HepG2 (cell line): Measurements from ENCODE around the gene NME9. TPM values are rescaled to one million over a fixed set of nuclear protein-coding genes. Genes with fewer than 3 reads are reported as not detected.

Experiments
- ATAC-seq: fragments of 200-7000 bp; cut with Tn5 transposase; 3 replicates; pipeline ENCODE4 v1.9.1; 2020; ENCODE audit warnings: mild to moderate bottlenecking, moderate library complexity
- BruUV-seq: library from RNA; stranded (reverse); fragments of 400-500 nt; replicated peaks from 2 replicates; lab custom pipeline; 2021; lab: Mats Ljungman, UMichigan
- CTCF ChIA-PET: fragments of 300-600 bp; formaldehyde crosslinking; extraction: SDS; loops from one replicate; lab custom pipeline; 2021; ENCODE audit warnings: low total read pairs, inconsistent platforms, low intra/inter-chr PET ratio; lab: Yijun Ruan, JAX
- POLR2A ChIA-PET: fragments of 350-600 bp; sonication (Branson Sonifier 250); formaldehyde crosslinking; loops from one replicate; lab custom pipeline; 2020; ENCODE audit warnings: antibody characterized with exemption, inconsistent platforms; lab: Yijun Ruan, JAX
- DNase-seq: peaks from one replicate; pipeline ENCODE4 v3.0.0-alpha.2; 2015; ENCODE audit warnings: low spot score
- FAIRE-seq: peaks from 3 replicates; lab custom pipeline; 2011; peaks lifted over from hg19 to GRCh38; lab: Jason Lieb, UNC
- H2AFZ ChIP-seq: one replicate; pipeline ENCODE4 v1.6.1; 2011; ENCODE audit warnings: low read length, inconsistent platforms
- H3K27ac ChIP-seq: fragments of 300-600 bp; 3 replicates; pipeline ENCODE4 v1.8.0; 2011; ENCODE audit warnings: mixed run types, mild to moderate bottlenecking, mixed read lengths, low read length, inconsistent platforms; ENCODE audit not compliant: insufficient read depth; ENCODE audit errors: extremely low read length
- H3K27me3 ChIP-seq, 2 experiments: fragments of 200-600 bp in 1 of 2; 2 replicates in 1 of 2; 3 replicates in 1 of 2; pipeline versions ENCODE4 v1.6.0 to v1.8.0; 2011; ENCODE audit warnings: low read length in 2 of 2, mild to moderate bottlenecking in 2 of 2, moderate library complexity in 2 of 2, inconsistent platforms in 1 of 2; ENCODE audit not compliant: insufficient read depth in 2 of 2, control insufficient read depth in 1 of 2
- H3K36me3 ChIP-seq, 2 experiments: fragments of 200-600 bp in 1 of 2; replicated peaks in 1 of 2; 2 replicates in 1 of 2; 3 replicates in 1 of 2; pipeline versions ENCODE4 v1.5.1 to v1.8.0; 2011; ENCODE audit warnings: low read length in 2 of 2, inconsistent platforms in 1 of 2; ENCODE audit not compliant: insufficient read depth in 2 of 2, control insufficient read depth in 1 of 2
- H3K4me1 ChIP-seq: 2 replicates; pipeline ENCODE4 v1.5.1; 2012; ENCODE audit warnings: low read length, inconsistent platforms; ENCODE audit not compliant: insufficient read depth
- H3K4me2 ChIP-seq: 2 replicates; pipeline ENCODE4 v1.6.0; 2011; ENCODE audit warnings: low read depth, low read length, inconsistent platforms
- H3K4me3 ChIP-seq, 3 experiments: fragments of 200-600 bp in 1 of 3; sonication (generic), shearing (Covaris generic) in 1 of 3; replicated peaks in 1 of 3; 2 replicates each; pipeline ENCODE4 v1.5.1; 2011 to 2016; ENCODE audit warnings: low read length in 3 of 3, inconsistent platforms in 2 of 3, low read depth in 2 of 3, mild to moderate bottlenecking in 2 of 3, control low read depth in 1 of 3, mixed read lengths in 1 of 3; ENCODE audit not compliant: insufficient read depth in 1 of 3
- H3K79me2 ChIP-seq: one replicate; pipeline ENCODE4 v1.6.1; 2011; ENCODE audit warnings: low read length, inconsistent platforms; ENCODE audit not compliant: insufficient read depth
- H3K9ac ChIP-seq: 2 replicates; pipeline ENCODE4 v1.6.0; 2011; ENCODE audit warnings: mild to moderate bottlenecking, low read depth, low read length, inconsistent platforms; ENCODE audit not compliant: insufficient read depth
- H3K9me3 ChIP-seq: 2 replicates; pipeline ENCODE4 v1.5.1; 2012; ENCODE audit warnings: mild to moderate bottlenecking, low read length
- H4K20me1 ChIP-seq: 2 replicates; pipeline ENCODE4 v1.6.0; 2011; ENCODE audit warnings: inconsistent platforms, mild to moderate bottlenecking, low read length, moderate library complexity; ENCODE audit not compliant: insufficient read depth
- ARNT ChIP-seq: fragments of 450-650 bp; IDR thresholded peaks from 2 replicates; pipeline ENCODE4 v1.6.1; 2017
- ATAD3A ChIP-seq: sonication (generic); formaldehyde crosslinking; IDR thresholded peaks from 2 replicates; pipeline ENCODE4 v1.4.0; 2020; ENCODE audit warnings: missing genetic modification reagents
- CENPX ChIP-seq: sonication (generic); formaldehyde crosslinking; IDR thresholded peaks from 2 replicates; pipeline ENCODE4 v1.9.0; 2021; ENCODE audit warnings: mild to moderate bottlenecking, missing genetic modification reagents, moderate library complexity
- MBD4 ChIP-seq: IDR thresholded peaks from 2 replicates; pipeline ENCODE4 v1.6.1; 2012; ENCODE audit warnings: low read length, inconsistent platforms, borderline replicate concordance
- MXD4 ChIP-seq: IDR thresholded peaks from 2 replicates; pipeline ENCODE4 v1.6.1; 2016; ENCODE audit warnings: mild to moderate bottlenecking, missing biosample characterization, missing genetic modification reagents
- TEAD3 ChIP-seq: optimal IDR thresholded peaks from 2 replicates; pipeline ENCODE3; 2016; ENCODE audit warnings: borderline replicate concordance
- ZNF619 ChIP-seq: sonication (generic); formaldehyde crosslinking; IDR thresholded peaks from 2 replicates; pipeline ENCODE4 v1.4.0; 2020; ENCODE audit warnings: mild to moderate bottlenecking, missing genetic modification reagents
- WGBS: methylation state at CpG from one replicate; pipeline ENCODE4 v1.1.6; 2017; ENCODE audit warnings: low lambda C conversion rate; 5-methylcytosine and 5-hydroxymethylcytosine counted together
- in situ Hi-C: cut with HindIII; loops from 2 replicates; pipeline ENCODE4 v1.10.0; 2017; ENCODE audit warnings: low pct_unique_long_range_greater_than_20kb; ENCODE audit not compliant: extremely low pct_ligation_motif_present
- intact Hi-C: fragments of 100-400 bp; cut with micrococcal nuclease; formaldehyde crosslinking; loops from one replicate; pipeline ENCODE4 v1.10.0; 2022; ENCODE audit not compliant: unreplicated experiment
- polyA plus RNA-seq, 8 experiments: library from polyadenylated mRNA; depleted of rRNA in 3 of 8; stranded (reverse) in 7 of 8; unstranded in 1 of 8; fragments of >200 nt; fragmentation: Illumina TruSeq in 4 of 8; extraction: Trizol in 4 of 8; gene quantifications; 2 replicates each; pipeline versions ENCODE4 v1.2.1 to v1.2.3, GENCODE V29; 2011 to 2016; ENCODE audit warnings: low read depth in 4 of 8, missing spikeins in 1 of 8, mixed read lengths in 1 of 8; ENCODE audit not compliant: insufficient read depth in 1 of 8
- total RNA-seq, 5 experiments: library from RNA; depleted of rRNA; stranded (reverse); fragments of >200 nt; fragmentation: Illumina TruSeq; extraction: Trizol; gene quantifications; 2 replicates each; pipeline ENCODE4 v1.2.3, GENCODE V29; 2016; ENCODE audit warnings: low read depth in 1 of 5
- TF ChIP-seq, protein P1 (sequence below): sonication (generic); formaldehyde crosslinking; IDR thresholded peaks from 2 replicates; pipeline ENCODE4 v1.9.0; 2022; ENCODE audit warnings: missing genetic modification reagents, mild to moderate bottlenecking, borderline replicate concordance

The NME9 gene
- total and polyA plus RNA-seq, 2 of the 13 experiments (the other 11 are each of a cell fraction or from before 2014, with no cell fraction given): not detected

- H3K4me3 ChIP-seq: no peak overlapping the region
- H3K9ac ChIP-seq: no peak overlapping the region
- no peak for TF ChIP-seq MXD4 (CRISPR knock-in tag)
- TF ChIP-seq ZNF619 (CRISPR knock-in tag): no peak
- TF ChIP-seq TEAD3: no peak
- TF ChIP-seq, protein P1, sequence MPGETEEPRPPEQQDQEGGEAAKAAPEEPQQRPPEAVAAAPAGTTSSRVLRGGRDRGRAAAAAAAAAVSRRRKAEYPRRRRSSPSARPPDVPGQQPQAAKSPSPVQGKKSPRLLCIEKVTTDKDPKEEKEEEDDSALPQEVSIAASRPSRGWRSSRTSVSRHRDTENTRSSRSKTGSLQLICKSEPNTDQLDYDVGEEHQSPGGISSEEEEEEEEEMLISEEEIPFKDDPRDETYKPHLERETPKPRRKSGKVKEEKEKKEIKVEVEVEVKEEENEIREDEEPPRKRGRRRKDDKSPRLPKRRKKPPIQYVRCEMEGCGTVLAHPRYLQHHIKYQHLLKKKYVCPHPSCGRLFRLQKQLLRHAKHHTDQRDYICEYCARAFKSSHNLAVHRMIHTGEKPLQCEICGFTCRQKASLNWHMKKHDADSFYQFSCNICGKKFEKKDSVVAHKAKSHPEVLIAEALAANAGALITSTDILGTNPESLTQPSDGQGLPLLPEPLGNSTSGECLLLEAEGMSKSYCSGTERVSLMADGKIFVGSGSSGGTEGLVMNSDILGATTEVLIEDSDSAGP (CRISPR knock-in tag): no peak
- no peak for TF ChIP-seq CENPX (CRISPR knock-in tag)
- TF ChIP-seq, all 625 proteins: peak for 0
- BruUV-seq: no TSS peak
- Histone ChIP-seq H3K27ac (no peak overlapping the region), H3K27me3 (no peaks in the 10 kb centered on the region), H3K79me2 (no peaks in the 10 kb centered on the region), H3K4me2 (no peak overlapping the region), H3K4me1 (no peaks in the 10 kb centered on the region), H3K36me3 (peaks cover 7 to 35% of the 10 kb centered on the region in 2 experiments), H3K9me3 (no peaks in the 10 kb centered on the region), H2AFZ (no peak overlapping the region), H4K20me1 (no peaks in the 10 kb centered on the region)
- FAIRE-seq (no peak), DNase-seq (no peak), ATAC-seq (no peak)
- CTCF ChIA-PET: no interaction called here
- intact Hi-C loops: no loop called here
- POLR2A ChIA-PET: no interaction called here
- WGBS: 100% methylated on average over 2 of the region's 2 CpGs
- in situ Hi-C loops: no loop called here
Measured at GRCh38 chr3:138271189-138271794, 58.4 kb downstream of the NME9 start.

DNA sequence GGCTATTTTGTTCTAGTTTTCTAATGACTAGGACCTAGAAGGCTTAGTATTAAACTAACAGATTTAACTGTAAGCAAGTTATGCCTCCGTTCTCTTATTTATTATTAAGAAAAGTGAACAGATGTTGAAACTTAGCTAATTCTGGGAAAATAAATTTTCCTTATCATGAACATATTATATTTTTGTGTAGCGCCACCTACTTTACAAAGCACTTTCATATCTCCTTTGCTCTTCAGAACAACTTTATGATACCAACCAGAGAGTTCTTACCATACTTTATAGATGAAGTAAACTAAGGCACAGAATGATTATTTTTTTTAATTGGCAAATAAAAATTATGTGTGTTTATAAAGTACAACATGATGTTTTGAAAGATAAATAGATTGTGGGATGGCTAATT lies 59.4 kb downstream of the NME9 start:
- BruUV-seq: no TSS peak
- no peaks in the 10 kb centered on the region for H3K27me3 ChIP-seq
- peaks cover 7 to 36% of the 10 kb centered on the region in 2 experiments for H3K36me3 ChIP-seq
- ChIA-PET CTCF (no interaction called here), POLR2A (no interaction called here)
- H3K79me2 ChIP-seq: no peaks in the 10 kb centered on the region
- no peak overlapping the region for H2AFZ ChIP-seq
- intact Hi-C loops: no loop called here
- DNase-seq (no peak), ATAC-seq (no peak), FAIRE-seq (no peak)
- H3K27ac ChIP-seq: no peak overlapping the region
- in situ Hi-C loops: no loop called here
- no peaks in the 10 kb centered on the region for H4K20me1 ChIP-seq
- H3K4me2 ChIP-seq: no peak overlapping the region
- no peaks in the 10 kb centered on the region for H3K9me3 ChIP-seq
- H3K4me1 ChIP-seq: no peaks in the 10 kb centered on the region
- 94% methylated on average over 2 of the region's 2 CpGs for WGBS
- TF ChIP-seq ATAD3A (CRISPR knock-in tag) (no peak), ARNT (no peak), MBD4 (no peak)
- no peak overlapping the region for H3K9ac ChIP-seq
- H3K4me3 ChIP-seq: no peak overlapping the region
